Peyer's patch (tissue), 4 donors: ENCODE data around the gene PLXNA4. TPM values are rescaled to one million over a fixed set of nuclear protein-coding genes. Genes with fewer than 3 reads are reported as not detected.

Experiments
- DNase-seq, 3 donors: peaks; one replicate each; pipeline ENCODE4 v3.0.0-alpha.2; 2017 to 2019
- H3K27ac ChIP-seq, 4 donors: fragments of 200-600 bp; sonication (generic); one replicate each; pipeline ENCODE4 v1.5.1; 2016 to 2019
- H3K27me3 ChIP-seq, 2 donors: fragments of 200-600 bp; sonication (generic); one replicate each; pipeline ENCODE4 v1.5.1; 2019
- H3K36me3 ChIP-seq, 3 donors: fragments of 200-600 bp; sonication (generic); one replicate each; pipeline ENCODE4 v1.5.1; 2016 to 2019
- H3K4me1 ChIP-seq, 4 donors: fragments of 200-600 bp; sonication (generic); one replicate each; pipeline ENCODE4 v1.5.1; 2016 to 2019
- H3K4me3 ChIP-seq, 4 donors: fragments of 200-600 bp; sonication (generic); 1 replicate in 3 of 4; 2 replicates in 1 of 4; pipeline ENCODE4 v1.5.1; 2016 to 2019; ENCODE audit warnings: mild to moderate bottlenecking in 1 of 4
- H3K9me3 ChIP-seq, 4 donors: fragments of 200-600 bp; sonication (generic); one replicate each; pipeline ENCODE4 v1.5.1; 2016 to 2019; ENCODE audit warnings: mild to moderate bottlenecking in 1 of 4
- POLR2A ChIP-seq, 2 donors: fragments of 450-650 bp; IDR thresholded peaks; one replicate each; pipeline ENCODE4 v1.5.1; 2017; ENCODE audit warnings: antibody characterized with exemption in 2 of 2, mild to moderate bottlenecking in 2 of 2, moderate library complexity in 2 of 2
- total RNA-seq, 4 donors: library from RNA; depleted of rRNA; stranded (reverse); fragments of >200 nt; gene quantifications; one replicate each; pipeline ENCODE4 v1.1.0, GENCODE V29; 2016
- TF ChIP-seq, protein P1 (sequence below), 6 experiments: fragments of 450-650 bp in 4 of 6; fragments of 200-600 bp in 2 of 6; sonication (generic) in 1 of 6; IDR thresholded peaks; one replicate each; pipeline ENCODE4 v1.5.1; 2017 to 2019; ENCODE audit warnings: antibody characterized with exemption in 6 of 6, mild to moderate bottlenecking in 3 of 6, moderate library complexity in 1 of 6

Gene PLXNA4
- total RNA-seq, 4 donors from 2014 or later = 1.4 to 3.8 (median 3.0) TPM

DNA sequence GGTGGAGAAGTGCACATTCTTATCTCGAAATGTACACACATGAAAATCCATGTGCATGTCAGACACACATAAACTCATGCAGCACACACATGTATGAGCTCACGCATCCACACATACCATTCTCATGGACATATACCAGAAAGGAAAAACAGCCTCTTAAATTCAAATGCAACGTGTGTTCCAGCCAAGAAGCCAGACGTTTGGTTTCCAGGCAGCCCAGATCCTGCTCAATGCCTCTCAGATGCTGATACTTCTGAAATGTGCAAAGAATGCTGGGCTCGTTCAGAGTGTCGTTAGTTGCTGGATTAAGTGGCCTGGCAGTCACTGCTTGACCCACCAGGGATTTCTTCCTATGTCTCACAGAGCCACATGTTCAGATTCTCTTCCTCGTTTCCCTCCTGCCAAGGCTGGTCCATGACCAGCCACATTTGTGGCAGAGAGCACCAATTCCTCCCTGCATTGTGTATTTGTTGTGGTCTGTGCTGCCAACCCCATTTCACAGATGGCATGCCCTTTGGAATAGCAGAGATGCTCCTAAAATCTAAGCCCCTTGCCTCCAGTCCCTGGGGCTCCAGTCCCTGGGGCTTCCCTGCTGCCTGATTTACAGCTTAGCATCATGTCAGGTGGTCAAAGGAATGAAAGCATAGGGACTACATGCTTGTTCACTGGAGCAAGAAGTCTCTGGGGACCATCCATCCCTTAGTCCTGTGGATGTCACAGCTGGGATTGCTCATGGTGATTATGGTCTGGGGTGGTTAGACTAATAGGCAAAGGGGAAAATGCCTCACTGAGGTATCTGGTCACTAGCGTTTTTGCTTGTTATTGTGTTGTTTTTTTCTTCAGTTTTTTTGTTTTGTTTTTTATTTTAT is 426.6 kb downstream of the PLXNA4 start:
- no peaks in the 10 kb centered on the region for H3K36me3 ChIP-seq
- no peak overlapping the region for H3K4me3 ChIP-seq
- H3K27me3 ChIP-seq = no peaks in the 10 kb centered on the region
- no peak for TF ChIP-seq POLR2A (IDR thresholded peaks at IDR 0.05)
- TF ChIP-seq, protein P1, sequence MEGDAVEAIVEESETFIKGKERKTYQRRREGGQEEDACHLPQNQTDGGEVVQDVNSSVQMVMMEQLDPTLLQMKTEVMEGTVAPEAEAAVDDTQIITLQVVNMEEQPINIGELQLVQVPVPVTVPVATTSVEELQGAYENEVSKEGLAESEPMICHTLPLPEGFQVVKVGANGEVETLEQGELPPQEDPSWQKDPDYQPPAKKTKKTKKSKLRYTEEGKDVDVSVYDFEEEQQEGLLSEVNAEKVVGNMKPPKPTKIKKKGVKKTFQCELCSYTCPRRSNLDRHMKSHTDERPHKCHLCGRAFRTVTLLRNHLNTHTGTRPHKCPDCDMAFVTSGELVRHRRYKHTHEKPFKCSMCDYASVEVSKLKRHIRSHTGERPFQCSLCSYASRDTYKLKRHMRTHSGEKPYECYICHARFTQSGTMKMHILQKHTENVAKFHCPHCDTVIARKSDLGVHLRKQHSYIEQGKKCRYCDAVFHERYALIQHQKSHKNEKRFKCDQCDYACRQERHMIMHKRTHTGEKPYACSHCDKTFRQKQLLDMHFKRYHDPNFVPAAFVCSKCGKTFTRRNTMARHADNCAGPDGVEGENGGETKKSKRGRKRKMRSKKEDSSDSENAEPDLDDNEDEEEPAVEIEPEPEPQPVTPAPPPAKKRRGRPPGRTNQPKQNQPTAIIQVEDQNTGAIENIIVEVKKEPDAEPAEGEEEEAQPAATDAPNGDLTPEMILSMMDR (IDR thresholded peaks at IDR 0.05) = no peak
- no peaks in the 10 kb centered on the region for H3K4me1 ChIP-seq
- no peak for DNase-seq
- no peaks in the 10 kb centered on the region for H3K9me3 ChIP-seq
- H3K27ac ChIP-seq = no peak overlapping the region

DNA sequence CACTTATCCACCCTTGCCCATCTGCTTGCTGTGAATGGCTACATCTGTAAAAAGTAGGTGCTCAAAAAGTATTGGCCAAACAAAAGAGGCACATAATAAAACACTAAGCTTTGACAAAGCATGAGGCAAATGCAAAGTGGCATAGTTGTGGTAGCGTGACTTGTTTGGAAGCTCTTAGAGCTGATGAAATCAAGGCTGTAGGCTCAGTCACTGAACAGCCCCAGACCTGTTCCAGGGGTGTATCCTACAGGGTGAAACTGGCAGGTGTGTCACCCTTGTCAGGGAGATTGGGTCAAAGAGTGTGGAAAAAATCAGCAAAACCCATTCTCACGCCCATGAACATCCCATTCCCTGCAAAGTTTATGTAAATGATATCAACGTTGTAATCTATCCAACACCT is 427.4 kb downstream of the PLXNA4 start:
- Histone ChIP-seq H3K36me3 (no peaks in the 10 kb centered on the region), H3K27ac (no peak overlapping the region), H3K27me3 (no peaks in the 10 kb centered on the region), H3K4me1 (no peaks in the 10 kb centered on the region), H3K9me3 (no peaks in the 10 kb centered on the region), H3K4me3 (no peak overlapping the region)
- no peak for DNase-seq
- no peak for TF ChIP-seq POLR2A (IDR thresholded peaks at IDR 0.05)

DNA sequence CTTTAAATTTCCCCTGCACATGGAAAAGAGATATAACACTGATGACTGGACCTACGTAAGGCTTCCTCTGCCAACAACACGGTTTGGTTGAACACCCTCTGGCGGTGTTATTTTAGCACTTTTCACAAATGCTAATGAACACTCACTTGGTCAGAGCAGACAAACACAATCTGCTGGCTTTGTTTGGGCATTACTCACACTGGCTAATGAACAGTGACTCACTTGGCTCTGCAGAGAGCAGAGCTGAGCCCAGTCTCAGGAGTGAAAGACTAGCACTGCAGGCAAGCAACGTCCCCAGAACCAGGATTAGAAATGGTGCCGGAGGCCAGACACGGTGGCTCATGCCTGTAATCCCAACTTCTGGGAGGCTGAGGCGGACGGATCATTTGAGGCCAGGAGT is 430.8 kb downstream of the PLXNA4 start:
- H3K4me3 ChIP-seq = no peak overlapping the region
- no peaks in the 10 kb centered on the region for H3K36me3 ChIP-seq
- no peaks in the 10 kb centered on the region for H3K9me3 ChIP-seq
- H3K27ac ChIP-seq = no peak overlapping the region
- no peak for TF ChIP-seq POLR2A (IDR thresholded peaks at IDR 0.05)
- TF ChIP-seq, protein P1 (IDR thresholded peaks at IDR 0.05) = no peak
- DNase-seq = no peak
- no peaks in the 10 kb centered on the region for H3K27me3 ChIP-seq
- no peaks in the 10 kb centered on the region for H3K4me1 ChIP-seq

DNA sequence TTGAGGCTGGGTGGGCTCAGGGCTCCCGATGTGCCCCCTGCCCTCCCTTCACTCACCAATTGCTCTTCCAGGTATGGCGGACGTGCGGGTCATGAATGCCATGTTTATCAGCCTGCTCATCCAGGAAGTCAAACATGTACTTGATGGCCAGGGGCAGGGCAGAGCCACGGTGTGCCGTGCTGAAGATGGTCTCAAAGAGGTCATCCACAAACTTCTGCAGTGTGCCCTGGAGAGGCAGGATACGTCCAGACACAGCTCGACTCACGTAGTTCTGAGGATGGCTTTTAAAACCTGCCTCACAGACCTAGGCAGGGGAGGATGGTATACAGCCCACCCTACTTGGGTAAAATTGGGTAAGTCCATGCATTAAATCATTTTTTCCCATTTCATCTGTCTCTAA is 431.2 kb downstream of the PLXNA4 start:
- Histone ChIP-seq H3K4me3 (no peak overlapping the region), H3K27ac (no peak overlapping the region), H3K9me3 (no peaks in the 10 kb centered on the region), H3K27me3 (no peaks in the 10 kb centered on the region), H3K4me1 (no peaks in the 10 kb centered on the region), H3K36me3 (no peaks in the 10 kb centered on the region)
- TF ChIP-seq, protein P1 (IDR thresholded peaks at IDR 0.05) = no peak
- TF ChIP-seq POLR2A (IDR thresholded peaks at IDR 0.05) = no peak
- DNase-seq = no peak

DNA sequence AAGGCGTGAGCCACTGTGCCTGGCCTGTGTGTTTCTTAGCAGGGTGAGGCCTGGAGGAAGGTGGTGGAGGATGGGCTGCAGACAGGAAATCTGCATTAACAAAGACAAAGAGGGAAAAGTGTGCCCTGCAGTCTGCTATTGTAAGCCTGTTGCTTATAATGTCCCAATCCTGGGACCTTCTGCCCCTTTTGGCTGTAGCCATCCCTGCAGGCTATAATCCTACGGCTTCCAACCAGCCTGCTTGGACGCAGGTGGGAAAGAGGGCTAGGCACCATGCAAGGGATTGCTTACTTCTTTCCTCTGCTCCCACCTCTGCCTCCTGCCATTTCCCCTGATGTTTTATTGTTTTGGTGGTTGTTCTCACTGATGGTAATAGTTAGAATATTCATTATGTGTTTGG is 434.3 kb downstream of the PLXNA4 start:
- TF ChIP-seq, protein P1 (IDR thresholded peaks at IDR 0.05) = no peak
- TF ChIP-seq POLR2A (IDR thresholded peaks at IDR 0.05) = no peak
- no peak overlapping the region for H3K27ac ChIP-seq
- no peaks in the 10 kb centered on the region for H3K9me3 ChIP-seq

DNA sequence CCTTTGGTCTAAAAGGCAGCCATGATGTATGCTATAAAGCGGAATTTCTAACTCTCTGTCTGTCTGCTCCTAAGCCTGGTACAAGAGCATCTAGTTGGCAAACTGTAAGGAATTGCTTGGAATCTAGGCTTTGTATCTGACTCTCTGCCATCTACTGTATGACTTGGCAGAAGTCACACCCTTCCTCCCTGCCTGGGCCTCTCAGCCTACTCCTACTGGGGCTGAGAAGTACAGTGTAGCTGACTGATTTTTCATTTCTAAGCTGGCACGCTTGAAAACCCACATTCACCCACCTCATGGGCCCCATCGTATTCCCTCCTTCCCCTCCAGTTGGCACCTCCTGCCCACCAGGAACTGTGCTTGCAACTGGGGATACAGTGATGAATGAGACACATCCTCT is 435.2 kb downstream of the PLXNA4 start:
- H3K27me3 ChIP-seq = no peaks in the 10 kb centered on the region
- DNase-seq = no peak
- no peaks in the 10 kb centered on the region for H3K9me3 ChIP-seq
- H3K4me3 ChIP-seq = no peak overlapping the region
- H3K36me3 ChIP-seq = no peaks in the 10 kb centered on the region
- no peaks in the 10 kb centered on the region for H3K4me1 ChIP-seq
- TF ChIP-seq, protein P1 (IDR thresholded peaks at IDR 0.05) = no peak
- TF ChIP-seq POLR2A (IDR thresholded peaks at IDR 0.05) = no peak
- no peak overlapping the region for H3K27ac ChIP-seq

More for the DNA sequence above, 434.3 kb downstream of the PLXNA4 start:
- no peak for DNase-seq
- Histone ChIP-seq H3K4me3 (no peak overlapping the region), H3K4me1 (no peaks in the 10 kb centered on the region), H3K27me3 (no peaks in the 10 kb centered on the region), H3K36me3 (no peaks in the 10 kb centered on the region)
